PC-9 (cell line): ENCODE measurements around the gene TTC7B. TPM values are rescaled to one million over a fixed set of nuclear protein-coding genes. Genes with fewer than 3 reads are reported as not detected.

Experiments used
- BruUV-seq: library from RNA; stranded (reverse); fragments of 400-500 nt; replicated peaks from 2 replicates; lab custom pipeline; 2021; lab: Mats Ljungman, UMichigan
- CTCF ChIA-PET: fragments of 300-600 bp; sonication (Branson Sonifier 250); formaldehyde crosslinking; loops from one replicate; lab custom pipeline; 2022; ENCODE audit warnings: antibody characterized with exemption; lab: Charles Lee
- POLR2A ChIA-PET: fragments of 300-600 bp; sonication (Branson Sonifier 250); formaldehyde crosslinking; loops from one replicate; lab custom pipeline; 2022; ENCODE audit warnings: antibody characterized with exemption; ENCODE audit not compliant: unreplicated experiment; lab: Charles Lee
- DNase-seq, 2 experiments: peaks; one replicate each; pipeline versions ENCODE4 v3.0.0 to v3.0.0-alpha.2; 2015 to 2022; ENCODE audit warnings: mixed read lengths in 1 of 2
- H2AFZ ChIP-seq: fragments of 200-600 bp; sonication (generic); 2 replicates; pipeline ENCODE4 v1.8.1; 2017; ENCODE audit warnings: antibody characterized with exemption
- H3F3A ChIP-seq: fragments of 200-600 bp; sonication (generic); 2 replicates; pipeline ENCODE4 v1.8.1; 2017; ENCODE audit warnings: antibody characterized with exemption, mild to moderate bottlenecking, low read depth; ENCODE audit not compliant: insufficient read depth
- H3K27ac ChIP-seq: fragments of 200-600 bp; sonication (generic); 2 replicates; pipeline ENCODE4 v1.6.1; 2016; ENCODE audit warnings: mixed run types
- H3K27me3 ChIP-seq: fragments of 200-600 bp; sonication (generic); 2 replicates; pipeline ENCODE4 v1.6.1; 2016; ENCODE audit warnings: low read depth, mixed run types; ENCODE audit not compliant: insufficient read depth
- H3K36me3 ChIP-seq: fragments of 200-600 bp; sonication (generic); 2 replicates; pipeline ENCODE4 v1.6.1; 2016; ENCODE audit warnings: low read depth, mixed run types
- H3K4me1 ChIP-seq: fragments of 200-600 bp; sonication (generic); replicated peaks from 2 replicates; pipeline ENCODE4 v1.6.1; 2016; ENCODE audit warnings: mixed run types; ENCODE audit not compliant: insufficient read depth
- H3K4me2 ChIP-seq: fragments of 200-600 bp; sonication (generic); 2 replicates; pipeline ENCODE4 v1.6.1; 2017; ENCODE audit warnings: mixed run types
- H3K4me3 ChIP-seq: fragments of 200-600 bp; sonication (generic); 2 replicates; pipeline ENCODE4 v1.6.1; 2016; ENCODE audit warnings: mixed run types
- H3K79me2 ChIP-seq: fragments of 200-600 bp; sonication (generic); 2 replicates; pipeline ENCODE4 v1.6.1; 2017; ENCODE audit warnings: low read depth, mixed run types
- H3K9me2 ChIP-seq: fragments of 200-600 bp; sonication (generic); 2 replicates; pipeline ENCODE4 v1.8.1; 2017; ENCODE audit warnings: mild to moderate bottlenecking; ENCODE audit not compliant: insufficient read depth
- H3K9me3 ChIP-seq: fragments of 200-600 bp; sonication (generic); 2 replicates; pipeline ENCODE4 v1.8.1; 2016; ENCODE audit warnings: low read depth; ENCODE audit not compliant: insufficient read depth
- H4K20me1 ChIP-seq: fragments of 200-600 bp; sonication (generic); 2 replicates; pipeline ENCODE4 v1.8.1; 2017; ENCODE audit not compliant: insufficient read depth
- EZH2 ChIP-seq: fragments of 200-600 bp; sonication (generic); IDR thresholded peaks from 2 replicates; pipeline ENCODE4 v1.8.0; 2017; ENCODE audit warnings: antibody characterized with exemption, low read depth
- intact Hi-C: fragments of 100-400 bp; cut with micrococcal nuclease; formaldehyde crosslinking; loops from one replicate; pipeline ENCODE4 v1.10.0; 2022; ENCODE audit not compliant: unreplicated experiment
- total RNA-seq: library from RNA; stranded (reverse); gene quantifications from 2 replicates; pipeline ENCODE4 v1.2.3, GENCODE V29; 2021
- TF ChIP-seq, protein P1 (sequence below): fragments of 200-600 bp; sonication (generic); conservative IDR thresholded peaks from 2 replicates; pipeline ENCODE4 v1.6.1; 2017; ENCODE audit warnings: mixed run types, antibody characterized with exemption, mild to moderate bottlenecking, moderate library complexity

Gene TTC7B
- total RNA-seq, 1 experiment from 2014 or later = 6.8 TPM

- Histone ChIP-seq H3K9me2 (no peaks in the 10 kb centered on the region), H3K9me3 (no peaks in the 10 kb centered on the region), H3F3A (no peaks in the 10 kb centered on the region), H4K20me1 (no peaks in the 10 kb centered on the region), H2AFZ (no peak overlapping the region), H3K4me3 (no peak overlapping the region), H3K27me3 (no peaks in the 10 kb centered on the region), H3K4me1 (no peaks in the 10 kb centered on the region), H3K4me2 (no peak overlapping the region), H3K27ac (no peak overlapping the region), H3K36me3 (no peaks in the 10 kb centered on the region), H3K79me2 (no peaks in the 10 kb centered on the region)
- BruUV-seq = no TSS peak
- ChIA-PET CTCF (no interaction called here), POLR2A (no interaction called here)
- TF ChIP-seq, protein P1, sequence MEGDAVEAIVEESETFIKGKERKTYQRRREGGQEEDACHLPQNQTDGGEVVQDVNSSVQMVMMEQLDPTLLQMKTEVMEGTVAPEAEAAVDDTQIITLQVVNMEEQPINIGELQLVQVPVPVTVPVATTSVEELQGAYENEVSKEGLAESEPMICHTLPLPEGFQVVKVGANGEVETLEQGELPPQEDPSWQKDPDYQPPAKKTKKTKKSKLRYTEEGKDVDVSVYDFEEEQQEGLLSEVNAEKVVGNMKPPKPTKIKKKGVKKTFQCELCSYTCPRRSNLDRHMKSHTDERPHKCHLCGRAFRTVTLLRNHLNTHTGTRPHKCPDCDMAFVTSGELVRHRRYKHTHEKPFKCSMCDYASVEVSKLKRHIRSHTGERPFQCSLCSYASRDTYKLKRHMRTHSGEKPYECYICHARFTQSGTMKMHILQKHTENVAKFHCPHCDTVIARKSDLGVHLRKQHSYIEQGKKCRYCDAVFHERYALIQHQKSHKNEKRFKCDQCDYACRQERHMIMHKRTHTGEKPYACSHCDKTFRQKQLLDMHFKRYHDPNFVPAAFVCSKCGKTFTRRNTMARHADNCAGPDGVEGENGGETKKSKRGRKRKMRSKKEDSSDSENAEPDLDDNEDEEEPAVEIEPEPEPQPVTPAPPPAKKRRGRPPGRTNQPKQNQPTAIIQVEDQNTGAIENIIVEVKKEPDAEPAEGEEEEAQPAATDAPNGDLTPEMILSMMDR = no peak
- TF ChIP-seq EZH2 = no peak
- intact Hi-C loops = no loop called here
- DNase-seq = no peak
Measured at GRCh38 chr14:90571149-90571947, 244.9 kb downstream of the TTC7B start.

- Histone ChIP-seq H2AFZ (no peak overlapping the region), H3K36me3 (no peaks in the 10 kb centered on the region), H3F3A (no peaks in the 10 kb centered on the region), H3K27ac (no peak overlapping the region), H3K9me2 (no peaks in the 10 kb centered on the region), H3K9me3 (no peaks in the 10 kb centered on the region), H3K27me3 (no peaks in the 10 kb centered on the region), H3K4me3 (no peak overlapping the region), H3K4me1 (no peaks in the 10 kb centered on the region), H3K4me2 (no peak overlapping the region), H3K79me2 (no peaks in the 10 kb centered on the region), H4K20me1 (no peaks in the 10 kb centered on the region)
- ChIA-PET POLR2A (no interaction called here), CTCF (no interaction called here)
- no peak for DNase-seq
- BruUV-seq = no TSS peak
- intact Hi-C loops = no loop called here
- TF ChIP-seq EZH2 = no peak
- TF ChIP-seq, protein P1 = no peak
Measured at GRCh38 chr14:90570461-90570860, 245.8 kb downstream of the TTC7B start.

DNA sequence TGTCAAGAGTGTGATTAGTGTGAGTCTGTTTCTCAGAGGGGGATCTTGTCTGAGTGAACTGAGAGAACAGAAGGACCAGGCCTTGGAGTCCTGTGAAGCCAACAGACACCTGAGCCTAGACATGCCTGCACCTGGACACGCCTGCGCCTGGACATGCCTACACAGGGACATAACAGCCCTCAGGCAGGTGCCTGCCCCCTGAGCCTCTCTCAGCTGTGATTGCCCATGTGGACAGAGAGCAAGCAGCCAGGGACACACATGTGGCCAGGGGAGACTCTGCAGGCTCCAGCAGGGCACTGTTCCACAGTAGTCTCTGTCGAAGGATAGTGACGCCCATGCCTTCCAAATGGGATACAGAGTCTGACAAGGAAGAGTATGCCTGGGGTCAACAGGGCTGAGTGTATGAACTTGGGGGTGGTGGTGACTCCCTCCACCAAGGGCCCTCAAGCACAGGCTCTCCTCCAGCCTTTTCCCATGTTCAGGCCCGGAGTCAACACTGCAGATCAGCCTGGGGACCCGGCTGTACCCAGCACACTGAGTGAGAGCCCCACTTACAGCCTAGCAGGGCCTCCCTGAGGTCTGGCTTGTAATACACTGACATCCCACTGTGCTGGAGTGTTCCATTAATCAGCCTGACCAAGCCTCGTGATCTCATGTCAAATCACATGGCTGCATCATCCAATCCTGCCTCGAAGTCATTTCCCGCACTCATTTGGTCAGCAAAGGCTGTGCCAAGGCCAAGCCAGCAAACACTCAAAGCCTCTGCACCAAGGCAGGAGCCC lies 246.4 kb downstream of the TTC7B start:
- H3K4me3 ChIP-seq = no peak overlapping the region
- H3K36me3 ChIP-seq = no peaks in the 10 kb centered on the region
- ChIA-PET CTCF (no interaction called here), POLR2A (no interaction called here)
- BruUV-seq = no TSS peak
- H3F3A ChIP-seq = no peaks in the 10 kb centered on the region
- no peaks in the 10 kb centered on the region for H3K4me1 ChIP-seq
- no peaks in the 10 kb centered on the region for H3K79me2 ChIP-seq
- H3K27me3 ChIP-seq = no peaks in the 10 kb centered on the region
- no peaks in the 10 kb centered on the region for H4K20me1 ChIP-seq
- DNase-seq = no peak
- H3K27ac ChIP-seq = no peak overlapping the region
- no peaks in the 10 kb centered on the region for H3K9me3 ChIP-seq
- intact Hi-C loops = no loop called here
- H2AFZ ChIP-seq = no peak overlapping the region
- H3K9me2 ChIP-seq = no peaks in the 10 kb centered on the region
- H3K4me2 ChIP-seq = no peak overlapping the region
- TF ChIP-seq EZH2 = no peak
- TF ChIP-seq, protein P1 = no peak
